Measurements from ENCODE around the gene ASIC4. TPM values are rescaled to one million over a fixed set of nuclear protein-coding genes. Genes with fewer than 3 reads are reported as not detected.
A peak's percentile ranks its signal among the peaks of the same experiment; 100 is the strongest.

ASIC4 gene
- total RNA-seq, 1 donor from 2014 or later, result 0.32 TPM

DNA sequence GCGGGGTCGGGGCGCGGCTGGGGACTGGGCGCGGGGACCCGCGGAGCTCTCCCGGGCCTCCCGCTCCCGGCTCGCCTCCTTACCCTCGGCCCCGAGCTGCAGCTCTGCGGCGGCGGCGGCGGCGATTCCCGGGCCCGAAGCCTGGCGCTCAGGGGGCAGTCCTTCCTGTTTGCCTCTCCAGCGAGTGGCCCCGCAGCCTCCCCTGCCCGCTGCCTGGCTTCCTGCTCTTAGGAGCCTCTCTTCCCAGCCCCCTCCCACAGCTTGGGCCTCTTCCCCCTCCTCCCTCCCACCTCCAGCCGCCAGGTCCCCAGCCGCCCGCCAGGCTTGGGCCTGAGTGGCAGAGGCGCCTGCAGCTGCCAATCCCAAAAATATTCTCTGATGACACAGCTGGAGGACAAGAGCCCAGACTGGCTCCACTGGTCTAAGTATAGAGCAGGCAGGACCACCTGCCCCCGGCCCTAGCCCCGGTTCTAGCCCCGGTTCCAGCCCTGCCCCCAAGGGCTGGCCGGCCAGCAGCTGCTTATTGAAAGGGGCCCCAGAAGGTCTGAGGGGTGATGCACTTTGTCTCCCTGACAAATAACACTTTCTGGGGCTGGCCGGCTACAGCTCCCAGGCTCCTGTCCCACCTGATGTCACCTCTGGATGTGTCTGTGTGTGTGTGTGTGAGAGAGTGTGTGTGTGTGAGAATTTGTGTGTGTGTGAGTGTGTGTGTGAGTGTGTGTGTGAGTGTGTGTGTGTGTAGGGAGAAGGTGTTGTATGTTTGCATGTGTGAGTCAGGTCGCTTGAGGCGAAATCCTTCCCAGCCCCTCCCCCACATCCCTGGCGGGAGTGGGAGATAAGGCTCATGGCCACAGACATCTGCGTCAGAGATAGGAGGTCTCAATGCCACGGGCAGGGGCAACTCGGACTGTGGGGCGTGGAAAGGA is 57.3 kb downstream of the ASIC4 start, which contains the start of gene OBSL1:
Gene OBSL1 (minus strand): TSS at position 229 of the 926 bp plus-strand sequence. CDS start 307 bp downstream, outside the sequence.
- intact Hi-C loops (cut with DNase I), result loop anchor here (2.0 kb wide), 1 partner anchor 25 kb away; the partner anchor contains the start of gene STK11IP
- peak; percentile 89 for DNase-seq (ENCODE audit: low spot score)

DNA sequence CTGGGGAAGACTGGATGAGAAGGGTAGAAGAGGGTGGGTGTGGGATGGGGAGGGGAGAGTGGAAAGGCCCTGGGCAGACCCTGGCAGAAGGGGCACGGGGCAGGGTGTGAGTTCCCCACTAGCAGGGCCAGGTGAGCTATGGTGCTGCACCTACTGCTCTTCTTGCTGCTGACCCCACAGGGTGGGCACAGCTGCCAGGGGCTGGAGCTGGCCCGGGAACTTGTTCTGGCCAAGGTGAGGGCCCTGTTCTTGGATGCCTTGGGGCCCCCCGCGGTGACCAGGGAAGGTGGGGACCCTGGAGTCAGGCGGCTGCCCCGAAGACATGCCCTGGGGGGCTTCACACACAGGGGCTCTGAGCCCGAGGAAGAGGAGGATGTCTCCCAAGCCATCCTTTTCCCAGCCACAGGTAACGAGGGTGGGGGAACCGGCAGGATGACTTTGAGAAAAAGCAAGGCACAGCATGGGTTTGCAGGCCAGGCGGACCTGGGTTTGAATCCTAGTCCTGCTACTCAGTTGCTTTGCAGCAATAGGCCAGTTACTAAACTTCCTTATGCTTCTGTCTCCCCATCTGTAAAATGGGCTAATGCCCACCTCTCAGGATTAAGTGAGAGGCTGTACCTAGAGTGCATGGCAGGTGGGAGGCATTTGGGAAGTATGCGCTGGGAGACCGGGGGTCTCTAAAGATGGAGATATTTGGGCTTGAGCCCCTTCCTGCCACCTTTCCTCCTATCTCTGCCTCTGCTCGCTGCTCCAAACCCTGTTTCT is 58.1 kb downstream of the ASIC4 start, which contains the start of gene INHA:
Gene INHA (plus strand): TSS at position 74 of the 765 bp plus-strand sequence. CDS start 65 bp downstream, at position 139.
- DNase-seq (ENCODE audit: low spot score), result no peak

DNA sequence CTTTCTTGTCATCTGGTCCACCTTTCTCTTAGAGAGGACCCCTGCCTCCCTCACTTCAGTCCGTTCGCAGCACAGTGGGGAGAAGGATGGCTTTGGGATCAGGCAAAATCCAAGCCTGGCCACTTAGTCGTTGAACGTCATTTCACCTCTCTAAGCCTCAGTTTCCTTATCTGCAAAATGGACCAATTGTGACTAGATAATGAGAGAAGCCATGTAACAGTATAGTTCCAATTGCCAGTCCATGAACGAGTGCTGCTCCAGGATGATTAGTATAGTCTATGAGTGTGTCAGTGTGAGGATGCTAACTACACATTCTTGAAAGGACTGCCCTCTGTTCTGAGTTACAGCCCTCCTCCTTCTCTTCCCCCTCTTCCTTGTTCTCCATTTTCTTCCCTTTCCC is 58.9 kb downstream of the ASIC4 start:
- intact Hi-C loops (cut with DNase I), result no loop called here

More for the DNA sequence above, 58.1 kb downstream of the ASIC4 start, which contains the start of gene INHA:
- intact Hi-C loops (cut with DNase I), result no loop called here

DNA sequence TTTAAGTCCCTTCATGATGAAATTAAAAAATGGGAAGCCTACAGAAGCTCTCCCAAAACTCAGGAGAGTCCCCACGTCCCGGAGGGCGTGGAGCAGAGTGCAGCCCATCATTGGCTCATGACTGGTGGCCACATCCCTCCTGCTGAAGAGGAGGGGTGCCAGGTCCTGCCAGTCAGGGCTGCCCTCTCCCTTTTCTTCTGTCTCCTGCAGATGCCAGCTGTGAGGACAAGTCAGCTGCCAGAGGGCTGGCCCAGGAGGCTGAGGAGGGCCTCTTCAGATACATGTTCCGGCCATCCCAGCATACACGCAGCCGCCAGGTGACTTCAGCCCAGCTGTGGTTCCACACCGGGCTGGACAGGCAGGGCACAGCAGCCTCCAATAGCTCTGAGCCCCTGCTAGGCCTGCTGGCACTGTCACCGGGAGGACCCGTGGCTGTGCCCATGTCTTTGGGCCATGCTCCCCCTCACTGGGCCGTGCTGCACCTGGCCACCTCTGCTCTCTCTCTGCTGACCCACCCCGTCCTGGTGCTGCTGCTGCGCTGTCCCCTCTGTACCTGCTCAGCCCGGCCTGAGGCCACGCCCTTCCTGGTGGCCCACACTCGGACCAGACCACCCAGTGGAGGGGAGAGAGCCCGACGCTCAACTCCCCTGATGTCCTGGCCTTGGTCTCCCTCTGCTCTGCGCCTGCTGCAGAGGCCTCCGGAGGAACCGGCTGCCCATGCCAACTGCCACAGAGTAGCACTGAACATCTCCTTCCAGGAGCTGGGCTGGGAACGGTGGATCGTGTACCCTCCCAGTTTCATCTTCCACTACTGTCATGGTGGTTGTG is 60.4 kb downstream of the ASIC4 start:
- DNase-seq (ENCODE audit: low spot score), result no peak
- intact Hi-C loops (cut with DNase I), result loop anchor here (2.0 kb wide), 1 partner anchor 16 kb away; no protein-coding TSS in a partner anchor

More for the DNA sequence above, 58.9 kb downstream of the ASIC4 start:
- no peak for DNase-seq (ENCODE audit: low spot score)

DNA sequence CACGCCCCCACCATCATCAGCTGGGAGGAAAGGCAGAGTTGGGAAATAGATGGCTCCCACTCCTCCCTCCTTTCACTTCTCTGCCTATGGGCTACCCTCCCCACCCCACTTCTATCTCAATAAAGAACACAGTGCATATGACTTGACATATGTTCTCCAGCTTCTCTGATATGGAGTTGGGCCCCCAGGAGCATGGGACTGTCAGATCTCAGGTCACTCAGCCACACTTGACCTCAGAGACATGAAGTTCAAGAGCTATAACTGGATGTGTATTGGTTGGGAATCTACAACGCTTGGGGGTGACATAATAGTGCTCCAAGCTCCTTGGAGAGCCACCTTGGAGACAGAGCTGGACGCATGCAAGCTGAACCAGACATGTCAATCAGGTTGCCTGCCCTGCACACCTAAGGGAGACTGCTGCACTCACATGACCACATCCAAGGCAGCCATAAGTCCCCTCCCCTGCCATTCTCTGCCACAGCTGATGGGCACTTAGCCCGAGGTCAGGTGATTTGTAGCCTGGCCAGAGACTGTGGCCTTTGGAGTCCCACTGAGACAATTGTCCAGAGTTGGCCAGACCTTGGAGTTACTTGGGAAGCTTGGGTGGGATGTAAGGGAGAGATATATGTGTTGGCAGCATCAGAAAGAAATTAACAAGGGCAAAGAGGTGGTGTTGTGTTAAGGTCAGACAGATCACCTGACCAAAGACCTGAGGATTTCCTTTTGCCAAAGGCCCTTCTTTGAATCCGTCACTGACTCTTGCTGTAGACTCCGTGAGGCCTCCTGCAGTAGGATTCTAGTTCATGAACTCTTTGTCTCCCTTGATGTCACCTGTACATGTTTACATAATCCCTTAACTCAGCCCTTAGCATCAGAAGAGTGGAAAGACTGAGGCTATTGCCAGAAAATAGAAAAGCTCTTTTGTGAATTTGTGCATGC is 61.6 kb downstream of the ASIC4 start:
- intact Hi-C loops (cut with DNase I), result loop anchor here (2.0 kb wide), 1 partner anchor 15 kb away; no protein-coding TSS in a partner anchor
- DNase-seq (ENCODE audit: low spot score), result no peak

DNA sequence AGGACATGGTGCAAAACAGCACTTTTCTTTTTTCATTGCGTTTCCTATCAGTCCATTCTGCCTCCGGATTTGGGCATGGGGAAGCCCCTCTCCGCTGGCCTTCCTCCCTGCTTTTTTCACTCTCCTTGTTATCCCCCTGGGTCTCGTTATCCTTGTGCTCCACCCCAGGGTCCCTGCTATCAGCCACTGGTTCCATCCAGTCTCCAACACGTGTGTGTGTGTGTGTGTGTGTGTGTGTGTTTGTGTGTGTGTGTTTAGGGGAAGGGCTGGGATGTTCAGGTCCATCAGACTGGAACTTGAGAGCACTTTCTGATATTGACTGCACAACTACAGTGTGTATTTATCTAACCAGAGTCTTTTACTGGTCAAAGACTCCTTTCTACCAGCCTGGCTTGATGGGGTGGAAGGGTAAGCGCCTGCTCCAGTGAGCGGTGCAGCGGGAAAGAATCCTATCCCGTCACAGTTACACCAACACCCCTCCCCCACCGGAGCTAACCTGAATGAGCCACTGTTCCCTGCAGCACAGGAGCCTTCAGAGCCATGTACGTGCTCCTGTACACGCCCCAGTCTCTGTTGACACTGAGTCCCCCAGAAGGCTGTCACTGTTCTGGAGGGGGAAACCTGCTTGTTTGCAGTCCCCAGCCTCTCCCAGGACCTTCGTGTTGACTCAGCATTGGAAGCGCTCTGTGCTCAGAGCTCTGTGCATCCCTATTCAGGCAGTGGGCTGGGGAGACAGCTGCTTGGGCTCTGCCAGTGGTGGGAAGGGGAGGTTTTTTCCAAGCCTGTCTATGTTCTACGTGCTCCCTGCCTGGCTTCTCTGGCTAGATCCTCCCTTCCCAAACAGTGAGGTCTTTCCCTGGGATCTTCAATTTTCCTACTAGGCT is 62.5 kb downstream of the ASIC4 start:
- intact Hi-C loops (cut with DNase I), result no loop called here
- DNase-seq (ENCODE audit: low spot score), result no peak

- intact Hi-C loops (cut with DNase I), result no loop called here
- no peak for DNase-seq (ENCODE audit: low spot score)
Observed at GRCh38 chr2:219578811-219579613, 64.7 kb downstream of the ASIC4 start.

- intact Hi-C loops (cut with DNase I), result no loop called here
Observed at GRCh38 chr2:219581346-219581745, 67.1 kb downstream of the ASIC4 start.

More at GRCh38 chr2:219581346-219581745, 67.1 kb downstream of the ASIC4 start:
- no peak for DNase-seq (ENCODE audit: low spot score)

Small RNA genes within 50 kb of the gene (microRNA-seq; reads per million reads assigned to microRNA genes)
- gene MIR3132, result 3.1 reads per million

Other genes starting within 250 kb of the ASIC4 start
- 78.0 TPM for gene DNAJB2, start 235.1 kb upstream of the ASIC4 start, total RNA-seq
- 0.97 TPM for gene PTPRN, start 205.1 kb upstream of the ASIC4 start, total RNA-seq
- not detected for gene RESP18, start 181.7 kb upstream of the ASIC4 start, total RNA-seq
- 47.2 TPM for gene DNPEP, start 126.6 kb upstream of the ASIC4 start, total RNA-seq
- 21,230 TPM for gene DES, start 96.1 kb upstream of the ASIC4 start, total RNA-seq
- 199 TPM for gene SPEG, start 79.6 kb upstream of the ASIC4 start, total RNA-seq
- 22.6 TPM for gene GMPPA, start 15.6 kb upstream of the ASIC4 start, total RNA-seq
- gene CHPF, start 29.3 kb downstream of the ASIC4 start, total RNA-seq, result 120 TPM
- 1.8 TPM for gene TMEM198, start 29.5 kb downstream of the ASIC4 start, total RNA-seq
- gene OBSL1, start 57.1 kb downstream of the ASIC4 start, total RNA-seq, result 199 TPM
- gene INHA, start 57.8 kb downstream of the ASIC4 start, total RNA-seq, result 0.59 TPM
- gene STK11IP, start 83.4 kb downstream of the ASIC4 start, total RNA-seq, result 20.2 TPM
- 396 TPM for gene SLC4A3, start 113.1 kb downstream of the ASIC4 start, total RNA-seq